A549 (cell line): Measurements from ENCODE around the gene SPNS2.

Source experiments
- CEBPB ChIP-seq, 2 experiments: fragments of >200 bp in 1 of 2; sonication (Bioruptor Twin) in 1 of 2; formaldehyde crosslinking in 1 of 2; IDR thresholded peaks; 2 replicates each; pipeline ENCODE4 v1.6.1; 2012 to 2016
- CHD2 ChIP-seq: fragments of 150-350 bp; IDR thresholded peaks from 2 replicates; pipeline ENCODE4 v1.6.1; 2014; ENCODE audit warnings: low read length; ENCODE audit not compliant: partially characterized antibody
- CTCF ChIP-seq: fragments of >200 bp; sonication (Bioruptor Twin); formaldehyde crosslinking; IDR thresholded peaks from 3 replicates; pipeline ENCODE4 v1.5.1; 2016
- EP300 ChIP-seq, 2 experiments: fragments of >200 bp; sonication (Bioruptor Twin); formaldehyde crosslinking; IDR thresholded peaks; 2 replicates in 1 of 2; 3 replicates in 1 of 2; pipeline ENCODE4 v1.6.1; 2016 to 2017
- KDM1A ChIP-seq: fragments of 200-600 bp; sonication (generic); IDR thresholded peaks from 2 replicates; pipeline ENCODE4 v1.6.1; 2016; ENCODE audit warnings: low read depth, mild to moderate bottlenecking
- MAFK ChIP-seq: fragments of 450-650 bp; IDR thresholded peaks from 2 replicates; pipeline ENCODE4 v1.6.1; 2014; ENCODE audit not compliant: partially characterized antibody
- MAZ ChIP-seq: fragments of 150-350 bp; IDR thresholded peaks from 2 replicates; pipeline ENCODE4 v1.6.1; 2014; ENCODE audit warnings: antibody characterized with exemption, low read depth, low read length, borderline replicate concordance
- POLR2A ChIP-seq: IDR thresholded peaks from 2 replicates; pipeline ENCODE4 v1.6.1; 2012; ENCODE audit warnings: mild to moderate bottlenecking, low read length
- POLR2AphosphoS2 ChIP-seq: conservative IDR thresholded peaks from 2 replicates; pipeline ENCODE4 v1.6.1; 2012; ENCODE audit warnings: low read length, improper control_type of control experiment, inconsistent platforms
- RAD21 ChIP-seq, 2 experiments: fragments of >200 bp in 1 of 2; sonication (Bioruptor Twin) in 1 of 2; formaldehyde crosslinking in 1 of 2; IDR thresholded peaks in 1 of 2; conservative IDR thresholded peaks in 1 of 2; 2 replicates in 1 of 2; 3 replicates in 1 of 2; pipeline ENCODE4 v1.6.1; 2012 to 2018; ENCODE audit warnings: inconsistent platforms in 1 of 2
- REST ChIP-seq: fragments of 200-600 bp; sonication (generic); IDR thresholded peaks from 2 replicates; pipeline ENCODE4 v1.6.1; 2016; ENCODE audit warnings: antibody characterized with exemption, mild to moderate bottlenecking, moderate library complexity
- RNF2 ChIP-seq: fragments of 200-600 bp; sonication (generic); IDR thresholded peaks from 2 replicates; pipeline ENCODE4 v1.6.1; 2016; ENCODE audit warnings: low read depth, mild to moderate bottlenecking, antibody characterized with exemption, moderate library complexity, borderline replicate concordance
- SMC3 ChIP-seq: fragments of >200 bp; sonication (Bioruptor Twin); formaldehyde crosslinking; IDR thresholded peaks from 3 replicates; pipeline ENCODE4 v1.6.1; 2018; ENCODE audit warnings: inconsistent platforms
- ZC3H11A ChIP-seq: fragments of 450-650 bp; IDR thresholded peaks from 2 replicates; pipeline ENCODE4 v1.6.1; 2014; ENCODE audit warnings: antibody characterized with exemption, mild to moderate bottlenecking

- TF ChIP-seq CHD2 (no peak), POLR2A (no peak), CEBPB (IDR thresholded peaks at IDR 0.05) (no peak), EP300 (IDR thresholded peaks at IDR 0.05) (no peak), POLR2AphosphoS2 (no peak), SMC3 (no peak), CTCF (no peak), KDM1A (no peak), ZC3H11A (no peak), MAZ (no peak), MAFK (no peak), RNF2 (no peak), RAD21 (conservative IDR thresholded peaks at IDR 0.05 in 1 of 2, IDR thresholded peaks at IDR 0.05 in 1 of 2) (no peak), REST (no peak)
Observed at GRCh38 chr17:4532860-4533522, 34.3 kb downstream of the SPNS2 start.
